Measurements from ENCODE around the gene DACT1.

DNA sequence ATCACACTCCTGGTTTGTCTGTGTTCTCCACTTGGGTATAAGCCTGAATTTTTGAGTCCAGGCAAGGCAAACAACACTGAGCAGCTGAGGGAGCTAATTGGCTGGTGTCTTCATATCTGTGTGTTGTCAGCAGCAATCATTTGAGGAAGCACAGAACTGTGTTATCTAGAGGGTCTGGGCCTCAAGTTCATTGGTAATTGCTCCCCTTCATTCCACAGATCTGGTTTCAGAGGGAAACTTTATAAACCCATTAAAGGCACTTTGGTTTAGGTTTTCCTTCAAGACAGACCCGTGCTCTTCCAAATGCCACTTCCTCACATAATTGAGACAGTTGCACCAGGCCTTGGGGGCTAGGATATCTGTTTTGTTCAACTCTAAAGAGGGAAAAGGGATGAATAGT is 5.6 kb downstream of the DACT1 start:
- TF ChIP-seq, protein P1, sequence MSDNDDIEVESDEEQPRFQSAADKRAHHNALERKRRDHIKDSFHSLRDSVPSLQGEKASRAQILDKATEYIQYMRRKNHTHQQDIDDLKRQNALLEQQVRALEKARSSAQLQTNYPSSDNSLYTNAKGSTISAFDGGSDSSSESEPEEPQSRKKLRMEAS (IDR thresholded peaks at IDR 0.05), result no peak
- TF ChIP-seq CTCF (IDR thresholded peaks at IDR 0.05; ENCODE audit: low read depth, low read length, missing input control) (no peak), HNF4A (conservative IDR thresholded peaks at IDR 0.05) (no peak), YY1 (IDR thresholded peaks at IDR 0.05) (no peak), FOXA1 (IDR thresholded peaks at IDR 0.05) (no peak), FOXA2 (IDR thresholded peaks at IDR 0.05) (no peak), REST (IDR thresholded peaks at IDR 0.05) (no peak), NR2F2 (IDR thresholded peaks at IDR 0.05) (peak; percentile 88), EGR1 (IDR thresholded peaks at IDR 0.05; ENCODE audit: low read depth in 2 of 2) (no peak), RAD21 (IDR thresholded peaks at IDR 0.05) (peak in 1 of 2 donors; percentile 22)
- TF ChIP-seq, protein P2, sequence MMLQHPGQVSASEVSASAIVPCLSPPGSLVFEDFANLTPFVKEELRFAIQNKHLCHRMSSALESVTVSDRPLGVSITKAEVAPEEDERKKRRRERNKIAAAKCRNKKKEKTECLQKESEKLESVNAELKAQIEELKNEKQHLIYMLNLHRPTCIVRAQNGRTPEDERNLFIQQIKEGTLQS (IDR thresholded peaks at IDR 0.05), result no peak
